Measurements from ENCODE around the gene DHX29. TPM values are rescaled to one million over a fixed set of nuclear protein-coding genes. Genes with fewer than 3 reads are reported as not detected.
A peak's percentile ranks its signal among the peaks of the same experiment; 100 is the strongest.

DHX29 gene
- total and polyA plus RNA-seq, 2 donors (not counting 1 experiment from before 2014, with no cell fraction given), result 3.9 to 18.1 TPM

DNA sequence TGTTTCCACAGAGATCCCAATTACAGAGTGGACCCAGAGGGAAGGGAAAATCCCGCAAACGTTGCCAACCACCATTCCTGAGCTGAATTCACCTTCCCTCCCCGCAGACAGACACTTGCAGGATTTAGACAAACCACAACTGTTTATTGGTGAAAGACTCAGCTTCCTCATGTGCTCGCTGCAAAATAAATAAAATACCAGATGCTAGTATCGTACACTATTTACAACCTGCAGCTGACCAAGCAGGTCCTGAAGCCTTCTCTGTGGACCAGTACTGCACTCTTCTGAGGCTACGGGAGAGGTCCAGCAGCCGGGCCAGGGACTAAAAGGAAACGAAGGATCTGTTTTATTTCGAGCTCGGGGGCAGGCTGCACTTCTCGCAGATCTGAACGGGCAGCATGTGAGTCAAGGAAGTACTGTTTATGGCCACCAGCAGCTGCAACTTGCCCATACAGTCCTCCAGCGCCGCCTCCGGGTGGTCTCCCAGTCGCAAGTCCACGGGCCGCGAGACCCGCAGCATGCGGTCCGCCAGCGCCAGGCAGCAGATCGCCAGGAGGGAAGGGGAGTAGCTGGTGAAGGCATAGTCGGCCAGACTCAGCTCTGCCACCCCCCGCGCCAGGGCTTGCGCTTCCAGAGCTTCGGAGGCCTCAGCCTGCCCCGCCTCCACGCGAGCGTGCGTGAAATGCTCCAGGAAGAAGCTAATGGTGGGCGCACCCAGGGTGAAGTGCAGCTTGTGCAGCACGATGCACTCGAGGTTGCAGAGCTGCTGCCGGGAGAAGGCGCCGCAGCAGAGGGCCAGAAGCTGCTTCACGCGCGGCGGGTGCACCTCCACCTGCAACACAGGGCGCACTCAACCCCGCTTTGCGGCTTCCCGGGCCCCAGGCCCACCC, 76.2 kb downstream of the DHX29 start:
- Histone ChIP-seq H3K4me3 (ENCODE audit: control extremely low read depth in 1 of 5, extremely low read depth in 1 of 5, insufficient read depth in 1 of 5, low read depth in 2 of 5, low read length in 4 of 5) (peak overlapping the region in 4 of 5 experiments; percentile 5 to 81 (median 44)), H3K36me3 (replicated peaks in 1 of 2; ENCODE audit: control extremely low read depth in 1 of 2, control insufficient read depth in 1 of 2, extremely low read depth in 1 of 2, insufficient read depth in 2 of 2, low read length in 1 of 2) (no peaks in the 10 kb centered on the region), H2AFZ (ENCODE audit: insufficient read depth, low read depth, low read length, poor library complexity, severe bottlenecking) (peak overlapping the region; percentile 47), H3K9me3 (ENCODE audit: control extremely low read depth in 1 of 3, control insufficient read depth in 2 of 3, insufficient read depth in 1 of 3, low read length in 2 of 3) (peaks cover 0 to 26% (median 0%) of the 10 kb centered on the region in 3 donors), H4K20me1 (ENCODE audit: control insufficient read depth, insufficient read depth, low read length, poor library complexity, severe bottlenecking) (no peaks in the 10 kb centered on the region), H3K4me1 (ENCODE audit: control insufficient read depth in 2 of 2, insufficient read depth in 2 of 2, low read length in 2 of 2) (peaks cover 53 to 61% of the 10 kb centered on the region in 2 donors), H3K27me3 (replicated peaks in 1 of 4; ENCODE audit: control extremely low read depth in 1 of 4, control insufficient read depth in 3 of 4, insufficient read depth in 4 of 4, low read length in 3 of 4) (peaks cover 4 to 86% (median 64%) of the 10 kb centered on the region in 4 experiments), H3K4me2 (replicated peaks; ENCODE audit: low read depth, low read length, poor library complexity, severe bottlenecking) (peak overlapping the region; percentile 100), H3K9ac (ENCODE audit: low read length) (peak overlapping the region; percentile 74), H3K27ac (ENCODE audit: low read length in 2 of 2) (no peak overlapping the region), H3K79me2 (ENCODE audit: control insufficient read depth, insufficient read depth, low read length) (no peaks in the 10 kb centered on the region)
- 3% methylated on average over 46 of the region's 48 CpGs for WGBS (ENCODE audit: insufficient coverage)
- peaks cover 66% of the 10 kb centered on the region for H3K27me3 Mint-ChIP-seq
- peak overlapping the region; percentile 89 for H3K4me3 Mint-ChIP-seq
- DNase-seq (peak; percentile 65), ATAC-seq (ENCODE audit: low read depth) (no peak)
- no peak for TF ChIP-seq EZH2 (IDR thresholded peaks at IDR 0.05; ENCODE audit: borderline replicate concordance, insufficient read depth, low read depth, low read length, poor library complexity, severe bottlenecking)
- TF ChIP-seq, protein P1, sequence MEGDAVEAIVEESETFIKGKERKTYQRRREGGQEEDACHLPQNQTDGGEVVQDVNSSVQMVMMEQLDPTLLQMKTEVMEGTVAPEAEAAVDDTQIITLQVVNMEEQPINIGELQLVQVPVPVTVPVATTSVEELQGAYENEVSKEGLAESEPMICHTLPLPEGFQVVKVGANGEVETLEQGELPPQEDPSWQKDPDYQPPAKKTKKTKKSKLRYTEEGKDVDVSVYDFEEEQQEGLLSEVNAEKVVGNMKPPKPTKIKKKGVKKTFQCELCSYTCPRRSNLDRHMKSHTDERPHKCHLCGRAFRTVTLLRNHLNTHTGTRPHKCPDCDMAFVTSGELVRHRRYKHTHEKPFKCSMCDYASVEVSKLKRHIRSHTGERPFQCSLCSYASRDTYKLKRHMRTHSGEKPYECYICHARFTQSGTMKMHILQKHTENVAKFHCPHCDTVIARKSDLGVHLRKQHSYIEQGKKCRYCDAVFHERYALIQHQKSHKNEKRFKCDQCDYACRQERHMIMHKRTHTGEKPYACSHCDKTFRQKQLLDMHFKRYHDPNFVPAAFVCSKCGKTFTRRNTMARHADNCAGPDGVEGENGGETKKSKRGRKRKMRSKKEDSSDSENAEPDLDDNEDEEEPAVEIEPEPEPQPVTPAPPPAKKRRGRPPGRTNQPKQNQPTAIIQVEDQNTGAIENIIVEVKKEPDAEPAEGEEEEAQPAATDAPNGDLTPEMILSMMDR (IDR thresholded peaks at IDR 0.05), result no peak
- H3K9me3 Mint-ChIP-seq (ENCODE audit: insufficient read depth), result no peaks in the 10 kb centered on the region
- peaks cover 38% of the 10 kb centered on the region for H3K4me1 Mint-ChIP-seq
- H3K27ac Mint-ChIP-seq, result no peak overlapping the region
- intact Hi-C loops (cut with micrococcal nuclease), result loop anchor here (5.0 kb wide), 1 partner anchor 76 kb away; the partner anchor contains the start of genes DHX29 and MTREX
- ChIA-PET POLR2A (interaction anchor here (0.5 kb wide), 1 partner anchor 59 kb away, joined by 10 read pairs; no protein-coding TSS in a partner anchor), CTCF (interaction anchor here (0.8 to 1.6 kb wide), 4 partner anchors 8 to 59 kb away, joined by 3 to 6 read pairs (median 5); no protein-coding TSS in a partner anchor)
